ENCODE measurements around the gene RFX2.

DNA sequence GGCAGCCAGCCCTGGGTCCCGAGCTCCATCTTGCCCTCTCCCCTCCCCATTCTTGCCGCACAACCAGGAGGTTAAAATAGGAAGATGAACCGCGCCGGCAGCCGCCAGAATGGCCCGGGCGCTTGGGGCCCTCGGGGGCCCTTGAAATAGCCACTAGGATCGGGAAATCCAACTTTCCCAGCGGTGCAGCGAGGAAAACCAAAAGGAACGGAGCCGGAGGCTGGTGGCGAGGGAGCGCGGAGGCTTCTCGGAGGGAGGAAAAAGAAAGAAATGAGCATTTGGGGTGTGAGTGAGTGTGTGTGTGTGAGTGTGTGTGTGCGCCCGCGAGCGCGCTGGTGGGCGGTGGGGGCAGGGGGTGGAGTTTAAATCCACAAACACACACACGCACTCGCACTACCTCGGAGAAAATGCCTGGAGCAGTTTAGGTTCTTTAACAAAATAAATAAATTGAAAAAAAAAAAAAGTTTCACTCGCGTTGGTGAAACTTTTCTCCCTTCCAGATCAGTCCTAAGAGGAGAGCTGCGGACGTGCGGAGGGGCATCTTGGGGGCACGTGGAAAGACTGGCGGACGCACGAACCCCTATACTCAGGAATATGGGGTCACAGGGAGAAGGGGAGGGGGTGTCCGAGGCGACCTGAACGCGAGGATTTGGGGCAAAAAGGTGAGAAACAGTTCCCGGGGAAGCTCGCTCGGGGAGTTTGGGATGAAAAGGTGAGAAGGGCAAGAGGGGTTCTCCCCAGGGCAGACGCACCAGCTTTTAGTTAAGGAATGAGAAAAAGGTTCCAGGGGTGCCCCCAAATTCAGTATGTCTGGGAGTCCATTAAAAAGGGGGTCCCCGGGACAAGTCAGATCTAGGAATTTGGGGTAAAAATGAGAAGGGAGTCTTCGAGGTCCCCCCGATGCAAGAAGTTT, 1.3 kb downstream of the RFX2 start:
- no peak for TF ChIP-seq ZFP30 (CRISPR knock-in tag; IDR thresholded peaks at IDR 0.05)
- TF ChIP-seq SNAI2 (CRISPR knock-in tag; IDR thresholded peaks at IDR 0.05) = no peak
- TF ChIP-seq CSDC2 (CRISPR knock-in tag; IDR thresholded peaks at IDR 0.05) = no peak
- TF ChIP-seq, protein P1, sequence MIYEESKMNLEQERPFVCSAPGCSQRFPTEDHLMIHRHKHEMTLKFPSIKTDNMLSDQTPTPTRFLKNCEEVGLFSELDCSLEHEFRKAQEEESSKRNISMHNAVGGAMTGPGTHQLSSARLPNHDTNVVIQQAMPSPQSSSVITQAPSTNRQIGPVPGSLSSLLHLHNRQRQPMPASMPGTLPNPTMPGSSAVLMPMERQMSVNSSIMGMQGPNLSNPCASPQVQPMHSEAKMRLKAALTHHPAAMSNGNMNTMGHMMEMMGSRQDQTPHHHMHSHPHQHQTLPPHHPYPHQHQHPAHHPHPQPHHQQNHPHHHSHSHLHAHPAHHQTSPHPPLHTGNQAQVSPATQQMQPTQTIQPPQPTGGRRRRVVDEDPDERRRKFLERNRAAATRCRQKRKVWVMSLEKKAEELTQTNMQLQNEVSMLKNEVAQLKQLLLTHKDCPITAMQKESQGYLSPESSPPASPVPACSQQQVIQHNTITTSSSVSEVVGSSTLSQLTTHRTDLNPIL (CRISPR knock-in tag; IDR thresholded peaks at IDR 0.05; ENCODE audit: low read depth) = no peak
